HCT116 (cell line): ENCODE data around the gene INF2. TPM values are rescaled to one million over a fixed set of nuclear protein-coding genes. Genes with fewer than 3 reads are reported as not detected.

ENCODE experiments used
- ATAC-seq: fragments of 200-7000 bp; cut with Tn5 transposase; 2 replicates; pipeline ENCODE4 v1.9.1; 2020; ENCODE audit warnings: mild to moderate bottlenecking, moderate library complexity
- BruUV-seq: library from RNA; stranded (reverse); fragments of 400-500 nt; replicated peaks from 2 replicates; lab custom pipeline; 2021; lab: Mats Ljungman, UMichigan
- CTCF ChIA-PET: fragments of 300-600 bp; sonication (Branson Sonifier 250); formaldehyde crosslinking; loops from one replicate; lab custom pipeline; 2021; ENCODE audit warnings: antibody characterized with exemption; lab: Charles Lee
- POLR2A ChIA-PET: fragments of 300-600, 350-600 bp; sonication (Branson Sonifier 250); formaldehyde crosslinking; loops from one replicate; lab custom pipeline; 2021; ENCODE audit warnings: antibody characterized with exemption; lab: Charles Lee
- RAD21 ChIA-PET, 2 experiments: fragments of 300-600 bp; sonication (Branson Sonifier 250); formaldehyde crosslinking; loops; one replicate each; lab custom pipeline; 2023; ENCODE audit warnings: low total read pairs in 2 of 2; ENCODE audit not compliant: uncharacterized antibody in 2 of 2, unreplicated experiment in 2 of 2, low non-redundant PET in 1 of 2; lab: Charles Lee
- DNase-seq: peaks from one replicate; pipeline ENCODE4 v3.0.0-alpha.2; 2010; ENCODE audit warnings: low read depth, low spot score
- H2AFZ ChIP-seq: fragments of 200-600 bp; shearing (Covaris generic), sonication (generic); 2 replicates; pipeline ENCODE4 v1.6.1; 2017; ENCODE audit warnings: low read depth, mixed run types, mixed read lengths, antibody characterized with exemption, low read length; ENCODE audit not compliant: poor library complexity, severe bottlenecking
- H3K27ac ChIP-seq: 2 replicates; pipeline ENCODE4 v1.5.1; 2012; ENCODE audit warnings: low read depth, low read length
- H3K27me3 ChIP-seq: fragments of 200-600 bp; sonication (generic); 2 replicates; pipeline ENCODE4 v1.6.1; 2016; ENCODE audit warnings: mixed run types, low read length, mixed read lengths; ENCODE audit not compliant: insufficient read depth
- H3K36me3 ChIP-seq, 2 experiments: fragments of 200-500 bp in 1 of 2; fragments of 200-600 bp in 1 of 2; sonication (Bioruptor generic) in 1 of 2; sonication (generic) in 1 of 2; 2 replicates each; pipeline versions ENCODE4 v1.5.1 to v1.6.1; 2014 to 2016; ENCODE audit warnings: low read length in 2 of 2, inconsistent platforms in 1 of 2, mixed read lengths in 1 of 2, mixed run types in 1 of 2; ENCODE audit not compliant: insufficient read depth in 2 of 2, control insufficient read depth in 1 of 2
- H3K4me1 ChIP-seq, 2 experiments: fragments of 200-600 bp in 1 of 2; sonication (generic) in 1 of 2; 2 replicates each; pipeline versions ENCODE4 v1.5.1 to v1.6.1; 2012 to 2017; ENCODE audit warnings: low read length in 2 of 2, inconsistent platforms in 1 of 2, mild to moderate bottlenecking in 1 of 2, mixed read lengths in 1 of 2, mixed run types in 1 of 2, moderate library complexity in 1 of 2; ENCODE audit not compliant: insufficient read depth in 2 of 2, control insufficient read depth in 1 of 2
- H3K4me2 ChIP-seq: fragments of 200-600 bp; sonication (generic); 2 replicates; pipeline ENCODE4 v1.6.1; 2017; ENCODE audit warnings: mixed run types, low read length, mixed read lengths
- H3K4me3 ChIP-seq, 2 experiments: fragments of 200-600 bp in 1 of 2; sonication (generic) in 1 of 2; replicated peaks in 1 of 2; 2 replicates each; pipeline ENCODE4 v1.5.1; 2011 to 2016; ENCODE audit warnings: low read length in 2 of 2, control low read depth in 1 of 2, low read depth in 1 of 2, mild to moderate bottlenecking in 1 of 2, mixed read lengths in 1 of 2, mixed run types in 1 of 2
- H3K79me2 ChIP-seq: fragments of 200-600 bp; sonication (generic); 2 replicates; pipeline ENCODE4 v1.6.1; 2017; ENCODE audit warnings: mild to moderate bottlenecking, mixed run types, low read length, moderate library complexity, mixed read lengths; ENCODE audit not compliant: insufficient read depth
- H3K9ac ChIP-seq: fragments of 200-600 bp; sonication (generic); 2 replicates; pipeline ENCODE4 v1.6.1; 2016; ENCODE audit warnings: low read length, mixed read lengths
- H3K9me2 ChIP-seq: fragments of 200-600 bp; sonication (generic), shearing (Covaris generic); 2 replicates; pipeline ENCODE4 v1.6.1; 2017; ENCODE audit warnings: mixed run types, mild to moderate bottlenecking, moderate library complexity; ENCODE audit not compliant: insufficient read depth
- H3K9me3 ChIP-seq, 2 experiments: fragments of 200-500 bp in 1 of 2; fragments of 200-600 bp in 1 of 2; sonication (Bioruptor generic) in 1 of 2; sonication (generic) in 1 of 2; 2 replicates each; pipeline ENCODE4 v1.6.1; 2014 to 2017; ENCODE audit warnings: low read length in 2 of 2, mixed read lengths in 2 of 2, inconsistent platforms in 1 of 2, low read depth in 1 of 2, mild to moderate bottlenecking in 1 of 2, mixed run types in 1 of 2, moderate library complexity in 1 of 2; ENCODE audit not compliant: control insufficient read depth in 1 of 2, insufficient read depth in 1 of 2
- H4K20me1 ChIP-seq: fragments of 200-600 bp; sonication (generic), shearing (Covaris generic); 2 replicates; pipeline ENCODE4 v1.6.1; 2017; ENCODE audit warnings: mixed run types, mild to moderate bottlenecking, moderate library complexity; ENCODE audit not compliant: insufficient read depth
- ATF3 ChIP-seq: IDR thresholded peaks from 2 replicates; pipeline ENCODE4 v1.6.1; 2012
- CBX3 ChIP-seq: IDR thresholded peaks from 2 replicates; pipeline ENCODE4 v1.6.1; 2012; ENCODE audit warnings: low read depth
- CEBPB ChIP-seq: IDR thresholded peaks from 2 replicates; pipeline ENCODE4 v1.6.1; 2012; ENCODE audit warnings: low read depth
- CTCF ChIP-seq, 3 experiments: fragments of 200-600 bp in 1 of 3; sonication (generic) in 1 of 3; IDR thresholded peaks in 2 of 3; conservative IDR thresholded peaks in 1 of 3; 2 replicates each; pipeline ENCODE4 v1.5.1; 2012 to 2017; ENCODE audit warnings: low read depth in 2 of 3, low read length in 2 of 3, antibody characterized with exemption in 1 of 3, borderline replicate concordance in 1 of 3, control low read depth in 1 of 3, mild to moderate bottlenecking in 1 of 3, mixed read lengths in 1 of 3, mixed run types in 1 of 3, moderate library complexity in 1 of 3; ENCODE audit not compliant: insufficient read depth in 1 of 3
- ELF1 ChIP-seq: IDR thresholded peaks from 2 replicates; pipeline ENCODE4 v1.6.1; 2012; ENCODE audit warnings: low read depth, borderline replicate concordance
- EZH2 ChIP-seq: fragments of 200-600 bp; sonication (generic); IDR thresholded peaks from 2 replicates; pipeline ENCODE4 v1.6.1; 2017; ENCODE audit warnings: antibody characterized with exemption, mixed run types
- EZH2phosphoT487 ChIP-seq: fragments of 200-600 bp; IDR thresholded peaks from 2 replicates; pipeline ENCODE4 v1.6.1; 2018; ENCODE audit warnings: antibody characterized with exemption, borderline replicate concordance
- JUND ChIP-seq: IDR thresholded peaks from 2 replicates; pipeline ENCODE4 v1.6.1; 2012
- MAX ChIP-seq: IDR thresholded peaks from 2 replicates; pipeline ENCODE4 v1.6.1; 2012
- POLR2AphosphoS5 ChIP-seq: IDR thresholded peaks from 2 replicates; pipeline ENCODE4 v1.6.1; 2011; ENCODE audit warnings: mild to moderate bottlenecking, low read depth, low read length, moderate library complexity
- RAD21 ChIP-seq: IDR thresholded peaks from 2 replicates; pipeline ENCODE4 v1.6.1; 2012; ENCODE audit warnings: low read depth, mild to moderate bottlenecking
- REST ChIP-seq: IDR thresholded peaks from 2 replicates; pipeline ENCODE4 v1.6.1; 2012; ENCODE audit warnings: low read depth
- SP1 ChIP-seq: IDR thresholded peaks from 2 replicates; pipeline ENCODE4 v1.6.1; 2012; ENCODE audit warnings: low read depth
- SRF ChIP-seq: IDR thresholded peaks from 2 replicates; pipeline ENCODE4 v1.6.1; 2012; ENCODE audit warnings: low read depth
- TCF7L2 ChIP-seq: IDR thresholded peaks from 2 replicates; pipeline ENCODE4 v1.7.0; 2011; ENCODE audit warnings: borderline replicate concordance, inconsistent platforms; ENCODE audit not compliant: insufficient read depth, insufficient read length; ENCODE audit errors: extremely low read depth
- YY1 ChIP-seq: IDR thresholded peaks from 2 replicates; pipeline ENCODE4 v1.6.1; 2011; ENCODE audit warnings: low read length, low read depth, moderate library complexity, mild to moderate bottlenecking; ENCODE audit not compliant: insufficient replicate concordance; ENCODE audit errors: extremely low read depth
- ZBTB33 ChIP-seq: IDR thresholded peaks from 2 replicates; pipeline ENCODE4 v1.6.1; 2011; ENCODE audit warnings: mild to moderate bottlenecking, low read length, moderate library complexity; ENCODE audit not compliant: insufficient replicate concordance; ENCODE audit errors: extremely low read depth
- ZFX ChIP-seq: fragments of 450-650 bp; IDR thresholded peaks from 2 replicates; pipeline ENCODE4 v1.6.1; 2017
- ZNF274 ChIP-seq: fragments of 200-500 bp; sonication (Bioruptor generic); IDR thresholded peaks from 2 replicates; pipeline ENCODE4 v1.6.1; 2014; ENCODE audit warnings: mild to moderate bottlenecking, low read depth, low read length, inconsistent platforms
- intact Hi-C: fragments of 100-400 bp; cut with micrococcal nuclease; formaldehyde crosslinking; loops from 2 replicates; pipeline ENCODE4 v1.10.0; 2022
- total RNA-seq: library from RNA; stranded (reverse); gene quantifications from one replicate; pipeline ENCODE4 v1.2.1, GENCODE V29; 2021; ENCODE audit not compliant: unreplicated experiment

The INF2 gene
- total RNA-seq, 1 experiment from 2014 or later: 95.8 TPM

GRCh38 chr14:104719343-104719742 lies 29.9 kb downstream of the INF2 start:
- TF ChIP-seq EZH2 (no peak), CEBPB (no peak), MAX (no peak), ZFX (no peak), SRF (no peak), ELF1 (no peak), JUND (no peak), REST (no peak), TCF7L2 (no peak), ZBTB33 (no peak), CBX3 (no peak), POLR2AphosphoS5 (no peak), RAD21 (no peak), YY1 (no peak), CTCF (IDR thresholded peaks at IDR 0.05 in 2 of 3, conservative IDR thresholded peaks at IDR 0.05 in 1 of 3; ENCODE audit: borderline replicate concordance in 1 of 3, insufficient read depth in 1 of 3, low read depth in 2 of 3, low read length in 2 of 3) (no peak), ATF3 (no peak), SP1 (no peak), ZNF274 (no peak), EZH2phosphoT487 (no peak)
- Histone ChIP-seq H3K9me2 (no peaks in the 10 kb centered on the region), H3K27me3 (no peaks in the 10 kb centered on the region), H3K4me1 (peaks cover 6 to 13% of the 10 kb centered on the region in 2 experiments; a peak in 3 of 4 replicates), H3K9me3 (no peaks in the 10 kb centered on the region), H3K4me2 (no peak overlapping the region), H3K9ac (no peak overlapping the region), H4K20me1 (no peaks in the 10 kb centered on the region), H3K4me3 (no peak overlapping the region), H3K36me3 (peaks cover 0 to 18% of the 10 kb centered on the region in 2 experiments; a peak in 3 of 4 replicates), H2AFZ (no peak overlapping the region), H3K79me2 (no peaks in the 10 kb centered on the region), H3K27ac (no peak overlapping the region; the same call in 1 of the 2 replicates)
- CTCF ChIA-PET: no interaction called here
- BruUV-seq: no TSS peak
- DNase-seq (no peak), ATAC-seq (no peak)
- RAD21 ChIA-PET: no interaction called here
- POLR2A ChIA-PET: no interaction called here
- intact Hi-C loops: no loop called here
